Hematopoietic multipotent progenitor cell treated with erythropoietin and hydrocortisone succinate and interleukin-3 and kit ligand, for 15 days (in vitro differentiated cells): Measurements from ENCODE around the gene AZU1.
"Not testable (repeated sequence)": the region's sequence is repeated elsewhere in the genome, so short reads cannot be mapped to it uniquely, and the experiment has no call there.

ENCODE experiments used
- DNase-seq: peaks from one replicate; pipeline ENCODE4 v3.0.0-alpha.2; 2015; ENCODE audit warnings: low spot score

Gene AZU1

DNA sequence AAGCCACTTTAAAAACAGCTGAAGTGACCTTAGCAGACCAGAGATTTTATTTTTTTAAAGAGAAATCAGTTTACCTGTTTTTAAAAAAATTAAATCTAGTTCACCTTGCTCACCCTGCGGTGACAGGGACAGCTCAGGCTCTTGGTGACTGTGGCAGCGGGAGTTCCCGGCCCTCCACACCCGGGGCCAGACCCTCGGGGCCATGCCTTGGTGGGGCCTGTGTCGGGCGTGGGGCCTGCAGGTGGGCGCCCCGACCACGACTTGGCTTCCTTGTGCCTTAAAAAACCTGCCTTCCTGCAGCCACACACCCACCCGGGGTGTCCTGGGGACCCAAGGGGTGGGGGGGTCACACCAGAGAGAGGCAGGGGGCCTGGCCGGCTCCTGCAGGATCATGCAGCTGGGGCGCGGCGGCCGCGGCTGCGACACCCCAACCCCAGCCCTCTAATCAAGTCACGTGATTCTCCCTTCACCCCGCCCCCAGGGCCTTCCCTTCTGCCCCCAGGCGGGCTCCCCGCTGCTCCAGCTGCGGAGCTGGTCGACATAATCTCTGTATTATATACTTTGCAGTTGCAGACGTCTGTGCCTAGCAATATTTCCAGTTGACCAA lies 16.7 kb upstream of the AZU1 start:
- no peak for DNase-seq

DNA sequence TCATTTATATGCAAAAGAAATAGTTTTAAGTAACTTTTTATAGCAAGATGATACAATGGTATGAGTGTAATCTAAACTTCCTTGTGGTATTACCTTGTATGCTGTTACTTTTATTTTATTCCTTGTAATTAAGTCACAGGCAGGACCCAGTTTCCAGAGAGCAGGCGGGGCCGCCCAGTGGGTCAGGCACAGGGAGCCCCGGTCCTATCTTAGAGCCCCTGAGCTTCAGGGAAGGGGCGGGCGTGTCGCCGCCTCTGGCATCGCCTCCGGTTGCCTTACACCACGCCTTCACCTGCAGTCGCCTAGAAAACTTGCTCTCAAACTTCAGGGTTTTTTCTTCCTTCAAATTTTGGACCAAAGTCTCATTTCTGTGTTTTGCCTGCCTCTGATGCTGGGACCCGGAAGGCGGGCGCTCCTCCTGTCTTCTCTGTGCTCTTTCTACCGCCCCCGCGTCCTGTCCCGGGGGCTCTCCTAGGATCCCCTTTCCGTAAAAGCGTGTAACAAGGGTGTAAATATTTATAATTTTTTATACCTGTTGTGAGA lies 16.1 kb upstream of the AZU1 start:
- DNase-seq = no peak

DNA sequence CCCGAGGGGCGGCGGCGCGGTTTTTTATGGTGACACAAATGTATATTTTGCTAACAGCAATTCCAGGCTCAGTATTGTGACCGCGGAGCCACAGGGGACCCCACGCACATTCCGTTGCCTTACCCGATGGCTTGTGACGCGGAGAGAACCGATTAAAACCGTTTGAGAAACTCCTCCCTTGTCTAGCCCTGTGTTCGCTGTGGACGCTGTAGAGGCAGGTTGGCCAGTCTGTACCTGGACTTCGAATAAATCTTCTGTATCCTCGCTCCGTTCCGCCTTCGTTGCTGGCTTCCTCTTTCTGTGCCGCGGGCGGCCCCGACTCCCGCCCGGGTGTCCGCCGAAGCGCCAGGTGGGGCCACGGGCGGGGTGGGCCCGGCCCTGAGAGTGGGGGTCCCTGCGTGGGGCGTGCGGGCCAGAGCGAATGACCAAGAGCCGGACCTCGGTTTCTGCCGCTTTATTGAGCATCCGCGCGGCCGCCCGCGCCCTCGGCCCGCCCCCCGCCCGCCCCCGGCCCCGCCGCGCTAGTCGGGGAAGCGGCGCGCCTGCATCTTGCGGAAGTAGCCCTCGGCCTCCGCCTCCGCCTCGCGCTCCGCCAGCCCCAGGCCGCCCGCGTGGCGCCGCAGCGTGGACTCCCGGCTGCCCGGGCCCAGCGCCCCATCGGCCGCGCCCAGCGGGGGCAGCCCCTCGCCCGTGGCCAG lies 15.4 kb upstream of the AZU1 start:
- no peak for DNase-seq

DNA sequence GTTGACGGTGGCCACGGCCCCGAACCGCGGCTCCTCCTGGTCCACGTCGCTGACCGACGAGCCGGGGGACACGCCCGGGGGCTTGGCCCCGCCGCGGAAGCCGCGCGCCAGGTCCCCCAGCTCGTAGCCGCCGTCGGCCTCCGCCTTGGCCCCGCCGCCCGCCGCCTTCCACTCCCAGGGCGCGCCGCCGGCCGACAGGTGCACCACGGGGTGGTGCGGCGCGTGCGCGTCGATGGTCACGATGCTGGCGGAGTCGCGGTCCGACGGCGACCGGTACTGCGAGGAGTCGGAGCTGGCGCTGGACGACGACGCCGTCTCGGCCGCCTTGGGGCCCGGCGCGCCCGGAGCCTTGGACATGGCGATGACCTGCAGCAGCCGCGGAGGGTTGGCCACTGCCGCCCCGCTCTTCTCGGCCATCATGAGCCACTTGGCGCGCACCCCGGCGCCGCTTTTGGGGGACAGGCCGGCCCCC lies 14.9 kb upstream of the AZU1 start:
- DNase-seq = no peak

DNA sequence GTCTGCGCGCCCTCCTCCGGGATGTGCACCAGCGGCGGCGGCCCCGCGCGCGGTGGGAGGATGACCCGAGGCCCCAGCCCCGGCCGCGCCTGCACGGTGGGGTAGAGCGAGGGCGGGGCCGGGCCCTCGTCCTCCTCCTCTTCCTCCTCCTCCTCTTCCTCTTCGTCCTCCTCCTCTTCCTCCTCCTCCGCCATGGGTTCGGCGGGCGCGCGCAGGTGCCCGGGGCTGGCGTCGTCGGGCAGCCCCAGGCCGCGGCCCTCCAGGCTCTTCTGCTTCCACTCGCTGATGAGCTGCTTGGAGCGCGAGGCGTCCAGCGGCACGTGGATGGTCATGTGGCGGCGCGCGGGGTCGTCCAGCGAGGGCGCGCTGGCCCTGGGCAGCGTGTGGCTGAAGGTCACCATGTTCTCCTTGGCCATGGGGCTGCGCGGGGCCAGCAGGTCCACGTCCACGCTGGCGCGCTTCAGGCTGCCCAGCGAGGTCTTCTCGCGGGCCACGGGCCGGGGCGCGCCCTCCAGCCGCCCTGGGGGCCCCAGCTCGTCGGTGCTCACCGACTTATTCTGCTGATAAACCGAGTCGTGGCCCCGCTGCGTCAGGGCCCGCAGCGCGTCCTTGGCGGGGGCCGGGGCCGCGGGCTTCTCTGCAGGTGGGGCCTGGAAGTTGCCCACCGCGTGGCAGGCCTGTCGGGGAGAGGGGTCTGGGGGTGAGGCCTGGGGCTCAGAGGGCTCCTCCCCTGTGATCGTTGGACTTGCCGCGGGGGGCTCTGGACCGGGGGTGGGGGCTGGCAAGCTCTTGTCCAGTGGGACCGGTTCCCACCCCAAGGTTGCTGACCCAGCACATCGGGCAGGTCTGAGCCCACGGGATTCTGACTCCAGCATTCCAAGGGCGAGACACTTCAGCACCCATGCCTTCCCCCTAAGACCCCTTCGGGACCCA lies 14.2 kb upstream of the AZU1 start:
- DNase-seq = no peak

DNA sequence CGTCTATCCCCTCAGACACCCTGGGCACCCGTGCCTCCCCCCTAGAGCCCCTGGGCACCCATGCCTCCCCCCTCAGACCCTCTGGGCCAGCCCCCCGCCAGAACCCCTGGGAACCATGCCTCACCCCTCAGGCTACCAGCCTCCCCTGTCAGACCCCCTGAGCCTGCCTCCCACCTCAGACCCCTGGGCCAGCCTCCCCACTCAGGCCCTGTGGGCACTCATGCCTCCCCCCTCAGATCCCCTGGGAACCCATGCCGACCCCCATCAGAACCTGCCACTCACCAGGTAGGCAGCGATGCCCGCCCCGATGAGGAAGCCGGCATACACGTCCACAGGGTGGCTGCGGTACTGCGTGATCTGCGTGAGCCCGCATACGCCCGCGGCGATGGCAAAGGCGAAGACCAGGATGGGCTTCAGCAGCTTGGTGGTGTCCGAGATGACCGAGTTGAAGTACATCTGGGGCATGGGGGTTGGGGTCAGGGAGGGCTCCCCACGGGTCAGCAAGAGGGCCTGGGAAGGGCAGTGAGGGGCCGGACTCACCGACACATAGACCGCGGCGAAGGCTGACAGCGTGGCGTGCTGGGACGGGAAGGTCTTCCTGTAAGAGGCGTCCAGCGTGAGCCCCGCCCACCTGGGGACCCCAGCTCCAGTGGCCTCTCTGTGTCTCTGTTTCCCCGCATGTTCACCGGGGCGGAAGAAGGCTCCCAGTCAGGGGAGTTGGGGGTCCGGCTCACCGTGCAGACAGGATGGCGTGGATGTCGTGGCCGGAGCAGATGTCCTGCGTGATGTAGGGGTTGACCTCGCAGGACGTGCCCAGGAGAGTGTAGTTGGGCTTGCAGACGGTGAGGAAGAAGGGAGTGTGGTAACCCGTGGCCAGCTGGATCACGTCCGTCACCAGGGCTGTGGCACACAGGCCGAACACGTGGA lies 13.2 kb upstream of the AZU1 start:
- no peak for DNase-seq

DNA sequence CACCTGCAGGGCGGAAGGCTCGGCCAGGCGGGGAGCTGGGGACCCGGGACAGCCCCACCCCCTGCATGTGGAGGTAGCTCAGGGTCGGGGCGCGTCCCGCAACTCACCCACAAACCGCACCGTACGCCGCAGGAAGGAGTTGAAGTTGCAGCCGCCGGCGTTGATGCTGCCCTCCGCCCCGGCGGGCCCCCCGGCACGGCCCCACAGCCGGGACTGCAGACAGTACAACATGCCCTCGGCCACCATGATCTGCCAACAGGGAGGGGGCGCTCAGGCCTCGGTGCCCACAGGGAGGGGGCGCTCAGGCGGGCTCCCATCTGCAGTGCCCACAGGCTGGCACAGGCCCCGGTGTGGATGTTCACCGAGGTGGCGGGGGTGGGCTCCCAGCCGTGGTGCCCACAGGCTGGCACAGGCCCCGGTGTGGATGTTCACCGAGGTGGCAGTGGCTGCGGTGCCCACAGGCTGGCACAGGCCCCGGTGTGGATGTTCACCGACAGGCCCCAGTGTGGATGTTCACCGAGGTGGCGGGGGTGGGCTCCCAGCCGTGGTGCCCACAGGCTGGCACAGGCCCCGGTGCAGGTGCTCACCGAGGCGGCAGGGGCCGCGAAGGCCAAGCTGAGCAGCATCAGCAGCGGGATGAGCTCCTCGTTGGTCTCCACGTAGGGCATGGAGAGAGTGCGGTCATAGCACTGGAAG lies 12.4 kb upstream of the AZU1 start:
- no peak for DNase-seq

DNA sequence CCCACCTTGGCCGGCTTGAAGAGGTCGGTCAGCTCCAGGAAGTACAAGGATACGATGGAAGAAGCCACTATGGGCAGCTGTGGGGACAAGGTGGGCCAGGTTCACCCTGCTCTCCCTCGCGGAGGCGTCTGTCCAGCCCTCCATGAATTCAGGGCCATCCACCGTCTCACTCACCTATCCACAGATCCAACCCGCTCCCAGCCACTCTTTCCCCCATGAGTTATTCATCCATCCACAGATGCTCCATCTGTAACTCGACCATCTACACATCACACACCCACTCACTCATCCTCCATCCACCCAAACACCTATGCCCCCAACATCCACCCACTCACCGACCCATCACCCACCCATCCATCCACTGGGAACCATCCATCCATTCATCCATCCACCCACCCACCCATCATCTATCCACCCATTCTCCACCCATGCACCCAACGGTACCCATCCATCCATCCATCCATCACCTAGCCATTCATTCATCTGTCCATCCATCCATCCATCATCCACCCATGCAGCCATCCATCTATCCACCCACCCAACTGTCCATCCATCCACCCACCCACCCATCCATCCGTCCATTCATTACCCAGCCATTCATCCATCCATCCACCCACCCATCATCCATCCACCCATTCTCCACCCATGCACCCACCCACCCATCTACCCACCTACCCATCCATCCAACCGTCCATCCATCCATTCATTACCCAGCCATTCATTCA lies 11.7 kb upstream of the AZU1 start:
- no peak for DNase-seq

DNA sequence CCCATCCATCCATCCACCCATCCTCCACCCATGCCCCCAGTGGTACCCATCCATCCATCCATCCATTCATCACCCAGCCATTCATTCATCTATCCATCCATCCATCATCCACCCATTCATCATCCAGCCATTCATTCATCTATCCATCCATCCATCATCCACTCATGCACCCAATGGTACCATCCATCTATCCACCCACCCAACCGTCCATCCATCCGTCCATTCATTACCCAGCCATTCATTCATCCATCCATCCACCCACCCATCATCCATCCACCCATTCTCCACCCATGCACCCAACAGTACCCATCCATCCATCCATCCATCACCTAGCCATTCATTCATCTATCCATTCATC lies 11.2 kb upstream of the AZU1 start:
- DNase-seq = no peak

DNA sequence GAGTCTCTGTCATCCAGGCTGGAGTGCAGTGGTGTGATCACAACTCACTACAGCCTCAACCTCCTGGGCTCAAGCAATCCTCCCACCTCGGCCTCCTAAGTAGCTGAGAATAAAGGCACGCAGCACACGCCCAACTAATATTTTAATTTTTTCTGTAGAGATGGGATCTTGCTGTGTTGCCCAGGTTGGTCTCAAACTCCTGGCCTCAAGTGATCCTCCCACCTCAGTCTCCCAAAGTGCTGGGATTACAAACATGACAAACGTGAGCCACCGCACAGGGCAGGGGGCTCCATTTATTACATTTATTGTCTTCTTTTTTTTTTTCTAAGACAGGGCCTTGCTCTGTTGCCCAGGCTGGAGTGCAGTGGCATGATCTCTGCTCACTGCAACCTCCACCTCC lies 7.4 kb upstream of the AZU1 start:
- not testable (repeated sequence) for DNase-seq

DNA sequence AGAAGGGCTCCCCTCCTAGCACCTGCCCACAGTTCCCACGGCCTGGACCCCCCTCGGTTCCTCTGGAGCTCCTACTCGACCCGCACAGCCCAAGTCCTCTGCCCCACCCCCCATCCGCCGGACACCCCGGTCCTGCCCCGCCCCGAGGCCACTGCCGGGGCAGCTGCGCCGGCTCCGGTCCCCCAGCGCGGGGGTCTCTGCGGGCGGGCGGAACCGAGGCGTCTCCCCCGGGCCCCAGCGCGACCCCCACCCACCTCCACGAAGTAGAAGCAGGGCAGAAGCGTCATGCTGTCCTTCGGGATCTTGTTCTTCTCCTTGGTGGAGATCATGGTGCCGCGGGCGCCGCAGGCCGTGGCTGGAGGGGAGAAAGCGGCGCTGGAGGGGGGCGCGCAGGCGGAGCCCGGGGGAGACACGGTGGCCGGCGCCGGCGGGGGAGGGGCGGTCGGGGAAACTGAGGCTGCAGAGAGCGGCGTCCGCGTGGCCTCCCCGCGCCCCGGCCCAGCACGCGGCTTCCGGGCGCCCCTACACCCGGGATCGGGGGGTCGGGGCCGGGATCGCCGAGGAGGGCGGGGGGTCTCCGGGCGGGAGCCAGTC lies 6.3 kb upstream of the AZU1 start:
- no peak for DNase-seq

DNA sequence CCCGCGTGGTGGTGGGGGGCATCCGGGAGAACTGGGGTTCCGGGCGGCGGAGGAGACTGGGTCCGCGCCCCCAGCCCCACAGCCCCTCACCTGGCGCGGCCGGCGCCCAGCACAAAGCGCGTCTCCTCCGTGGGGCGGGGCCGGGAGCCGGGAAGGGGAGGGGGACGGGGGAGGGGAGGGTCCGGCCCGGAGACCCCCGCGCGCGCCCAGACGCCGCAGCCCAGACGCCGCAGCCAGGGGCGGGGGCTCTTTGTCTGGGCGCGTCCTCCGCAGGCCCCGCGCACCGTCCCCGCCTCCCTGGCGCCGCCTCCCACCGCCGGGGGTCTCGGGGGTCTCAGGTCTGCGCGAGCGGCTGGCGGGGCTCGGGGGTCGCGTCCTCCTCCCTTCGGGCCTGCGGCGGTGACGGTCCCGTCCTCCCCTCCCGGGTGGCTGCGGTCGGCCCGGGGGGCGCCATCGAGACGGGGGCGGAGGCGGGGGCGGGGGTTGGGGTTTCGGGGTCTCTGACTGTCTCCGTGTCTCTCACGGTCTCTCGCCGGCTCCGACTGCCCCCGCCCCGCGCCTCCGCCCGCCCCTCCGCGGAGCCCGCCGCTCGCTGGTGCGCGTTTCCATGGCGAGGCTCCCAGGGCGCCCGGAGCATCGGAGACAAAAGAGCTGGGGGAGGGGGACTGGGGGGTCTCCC lies 5.7 kb upstream of the AZU1 start, which contains the start of gene PLPPR3:
PLPPR3 (minus strand) TSS at position 131 of the 679 bp plus-strand sequence. CDS start 396 bp downstream, outside the sequence.
- DNase-seq = no peak

DNA sequence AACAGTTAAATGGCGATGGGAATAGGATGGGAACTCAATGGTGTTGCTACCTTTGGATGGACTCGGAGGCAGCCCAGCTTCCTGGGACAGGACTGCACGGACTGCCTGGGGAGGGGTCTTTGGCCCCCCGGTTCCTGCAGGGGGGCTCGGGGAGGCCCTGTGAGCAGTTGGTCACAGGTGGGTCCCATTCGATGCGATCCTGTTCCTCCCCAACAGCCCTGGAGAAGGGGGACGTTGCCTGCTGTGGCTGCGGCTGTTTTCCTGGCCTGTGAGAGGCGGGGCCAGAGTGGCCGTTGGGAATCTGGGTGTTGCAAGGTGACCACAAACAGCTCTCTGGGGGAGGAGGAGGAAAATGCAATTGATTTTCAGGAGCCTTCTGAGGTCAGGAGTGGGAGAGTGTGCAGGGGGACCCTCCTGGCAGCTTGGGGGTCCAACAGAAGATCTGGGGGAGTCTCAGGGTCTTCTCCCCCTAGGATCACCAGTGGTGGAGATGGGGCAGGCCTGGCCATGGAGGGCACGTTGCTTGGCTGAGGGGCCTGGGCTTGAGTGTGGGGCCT lies 4.0 kb upstream of the AZU1 start:
- no peak for DNase-seq

DNA sequence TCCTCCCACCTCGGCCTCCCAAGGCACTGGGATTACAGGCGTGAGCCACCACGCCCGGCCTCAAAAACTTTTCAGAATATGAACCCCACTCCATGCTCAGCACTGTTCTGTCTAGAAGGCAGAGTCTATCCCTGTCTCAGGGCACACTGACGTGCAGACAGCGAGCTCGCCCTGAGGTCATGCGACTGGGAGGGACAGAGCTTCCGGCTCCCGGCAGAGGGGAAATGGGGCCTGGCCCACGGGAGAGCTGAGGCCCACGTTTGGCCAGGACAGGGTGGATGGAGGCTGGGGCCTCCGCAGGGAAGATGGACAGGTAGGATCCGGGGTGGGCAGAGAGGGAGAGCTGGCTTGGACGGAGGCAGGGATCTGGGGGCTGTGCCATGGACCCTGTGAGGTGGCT lies 2.8 kb upstream of the AZU1 start:
- no peak for DNase-seq

DNA sequence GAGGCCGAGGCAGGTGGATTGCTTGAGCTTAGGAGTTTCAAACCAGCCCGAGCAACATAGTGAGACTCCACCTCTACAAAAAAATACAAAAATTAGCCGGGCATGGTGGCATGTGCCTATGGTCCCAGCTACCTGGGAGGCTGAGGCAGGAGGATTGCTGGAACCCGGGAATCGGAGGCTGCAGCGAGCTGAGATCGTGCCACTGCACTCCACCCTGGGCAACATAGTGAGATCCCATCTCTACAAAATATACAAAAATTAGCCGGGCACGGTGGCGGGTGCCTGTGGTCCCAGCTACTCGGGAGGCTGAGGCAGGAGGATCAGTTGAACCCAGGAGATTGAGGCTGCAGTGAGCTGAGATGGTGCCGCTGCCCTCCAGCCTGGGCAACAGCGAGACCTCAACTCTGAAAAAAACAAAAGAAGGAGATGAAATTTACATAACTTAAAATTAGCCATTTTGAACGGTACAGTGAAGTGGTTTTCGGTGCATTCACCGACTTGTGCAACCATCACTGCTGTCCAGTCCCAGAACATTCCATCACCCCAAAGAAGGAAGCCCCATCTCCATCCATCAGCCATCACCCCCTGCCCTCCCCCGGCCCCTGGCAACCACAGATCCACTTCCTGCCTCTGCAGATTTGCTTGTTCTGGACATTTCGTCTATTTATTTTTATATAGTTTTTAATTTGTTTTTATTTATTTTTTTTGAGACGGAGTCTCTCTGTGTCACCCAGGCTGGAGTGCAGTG lies 1.6 kb upstream of the AZU1 start:
- DNase-seq = no peak

DNA sequence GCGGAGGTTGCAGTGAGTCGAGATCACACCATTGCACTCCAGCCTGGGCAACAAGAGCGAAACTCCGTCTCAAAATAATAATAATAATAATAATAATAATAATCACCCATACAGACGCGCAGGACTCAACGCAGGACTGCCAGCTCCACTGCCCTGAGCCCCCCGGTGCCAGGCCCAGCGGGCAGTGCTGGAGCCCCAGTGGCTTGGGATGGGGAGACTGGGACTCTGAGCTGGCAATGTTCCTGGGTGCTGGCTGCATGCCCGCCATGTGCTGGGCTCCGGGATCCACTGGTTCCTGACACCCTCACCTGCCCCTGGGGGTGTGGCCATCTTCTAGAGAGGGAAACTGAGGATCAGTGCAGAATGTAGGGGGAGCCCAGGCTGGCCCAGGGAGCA lies 325 bp upstream of the AZU1 start:
- DNase-seq = no peak

DNA sequence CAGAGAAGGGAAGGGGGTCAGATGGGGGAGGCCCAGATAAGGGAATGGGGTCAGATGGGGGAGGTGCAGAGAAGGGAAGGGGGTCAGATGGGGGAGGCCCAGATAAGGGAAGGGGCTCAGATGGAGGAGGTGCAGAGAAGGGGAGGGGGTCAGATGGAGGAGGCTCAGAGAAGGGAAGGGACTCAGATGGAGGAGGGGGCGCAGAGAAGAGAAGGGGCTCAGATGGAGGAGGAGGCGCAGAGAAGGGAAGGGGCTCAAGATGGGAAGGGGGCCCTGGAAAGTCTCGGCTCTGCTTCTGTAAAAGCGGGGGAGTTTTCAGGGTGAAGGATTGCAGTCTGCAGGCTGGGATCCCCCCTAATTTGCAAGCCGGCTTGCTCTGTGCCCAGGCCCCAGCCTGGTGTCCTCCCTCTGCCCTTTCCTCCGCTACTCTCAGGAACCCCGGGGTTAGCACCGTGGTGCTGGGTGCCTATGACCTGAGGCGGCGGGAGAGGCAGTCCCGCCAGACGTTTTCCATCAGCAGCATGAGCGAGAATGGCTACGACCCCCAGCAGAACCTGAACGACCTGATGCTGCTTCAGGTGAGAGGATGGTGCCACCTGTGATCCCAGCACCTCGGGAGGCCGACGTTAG lies 1.6 kb downstream of the AZU1 start:
- no peak for DNase-seq
